ENCODE results near the gene ELOVL1.

ELOVL1 gene

DNA sequence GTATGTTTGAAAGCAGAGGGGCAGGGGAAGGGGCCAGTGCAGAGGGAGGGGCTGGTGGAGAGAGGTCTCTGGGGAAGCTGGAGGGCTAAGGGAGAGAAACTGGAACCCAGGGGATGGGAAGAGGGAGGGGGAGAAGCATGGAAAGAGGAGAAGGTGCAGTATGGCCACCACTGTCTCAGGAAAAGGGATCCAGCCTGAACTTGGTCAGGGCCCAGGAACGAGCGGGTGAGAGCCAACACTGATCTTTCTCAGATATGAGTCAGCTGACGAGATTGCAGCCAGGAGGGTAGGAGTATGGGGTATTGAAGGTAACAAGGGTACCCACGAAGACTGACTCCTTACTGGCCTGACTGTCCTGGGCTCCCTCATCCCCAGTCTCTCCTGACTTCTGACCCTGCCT is 49.0 kb downstream of the ELOVL1 start:
- Histone ChIP-seq H3K27me3 (replicated peaks; ENCODE audit: control insufficient read depth, insufficient read depth, low read length, poor library complexity, severe bottlenecking) (no peaks in the 10 kb centered on the region), H3K27ac (ENCODE audit: insufficient read depth, low read length, poor library complexity, severe bottlenecking) (no peak overlapping the region), H3K4me1 (ENCODE audit: control insufficient read depth, insufficient read depth, low read length, poor library complexity, severe bottlenecking) (no peaks in the 10 kb centered on the region), H3K4me3 (ENCODE audit: insufficient read depth, low read depth, low read length, poor library complexity, severe bottlenecking) (no peak overlapping the region), H3K36me3 (ENCODE audit: control insufficient read depth, insufficient read depth, low read length) (no peaks in the 10 kb centered on the region), H3K9me3 (ENCODE audit: control insufficient read depth, low read length) (no peaks in the 10 kb centered on the region)
- DNase-seq = no peak

DNA sequence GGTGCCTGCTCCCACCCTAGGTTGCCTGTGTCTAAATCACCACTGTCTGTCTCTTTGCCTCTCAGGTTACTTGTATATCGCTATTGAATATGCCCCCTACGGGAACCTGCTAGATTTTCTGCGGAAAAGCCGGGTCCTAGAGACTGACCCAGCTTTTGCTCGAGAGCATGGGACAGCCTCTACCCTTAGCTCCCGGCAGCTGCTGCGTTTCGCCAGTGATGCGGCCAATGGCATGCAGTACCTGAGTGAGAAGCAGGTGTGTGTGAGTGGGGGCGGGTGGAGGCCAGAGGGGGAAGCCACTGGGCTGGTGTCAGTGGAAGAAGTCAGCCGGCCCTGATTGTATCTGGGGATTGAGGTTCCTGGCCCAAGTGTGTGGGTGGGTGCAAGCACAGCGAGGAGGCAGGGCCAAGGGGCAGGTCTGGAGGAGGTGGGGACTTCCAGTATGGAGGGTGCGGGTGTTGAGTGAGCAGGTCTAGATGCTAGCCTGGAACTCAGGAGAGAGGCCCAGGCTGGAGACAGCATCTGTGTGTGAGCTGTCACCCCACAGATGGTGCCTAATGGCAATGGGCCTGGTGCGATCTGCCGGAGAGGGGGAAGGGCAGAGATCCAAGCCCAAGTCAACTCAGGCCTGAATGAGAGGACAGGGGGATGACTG is 49.9 kb downstream of the ELOVL1 start:
- Histone ChIP-seq H3K9me3 (ENCODE audit: control insufficient read depth, low read length) (no peaks in the 10 kb centered on the region), H3K27ac (ENCODE audit: insufficient read depth, low read length, poor library complexity, severe bottlenecking) (no peak overlapping the region), H3K36me3 (ENCODE audit: control insufficient read depth, insufficient read depth, low read length) (no peaks in the 10 kb centered on the region), H3K4me3 (ENCODE audit: insufficient read depth, low read depth, low read length, poor library complexity, severe bottlenecking) (no peak overlapping the region), H3K27me3 (replicated peaks; ENCODE audit: control insufficient read depth, insufficient read depth, low read length, poor library complexity, severe bottlenecking) (no peaks in the 10 kb centered on the region), H3K4me1 (ENCODE audit: control insufficient read depth, insufficient read depth, low read length, poor library complexity, severe bottlenecking) (no peaks in the 10 kb centered on the region)
- no peak for DNase-seq

DNA sequence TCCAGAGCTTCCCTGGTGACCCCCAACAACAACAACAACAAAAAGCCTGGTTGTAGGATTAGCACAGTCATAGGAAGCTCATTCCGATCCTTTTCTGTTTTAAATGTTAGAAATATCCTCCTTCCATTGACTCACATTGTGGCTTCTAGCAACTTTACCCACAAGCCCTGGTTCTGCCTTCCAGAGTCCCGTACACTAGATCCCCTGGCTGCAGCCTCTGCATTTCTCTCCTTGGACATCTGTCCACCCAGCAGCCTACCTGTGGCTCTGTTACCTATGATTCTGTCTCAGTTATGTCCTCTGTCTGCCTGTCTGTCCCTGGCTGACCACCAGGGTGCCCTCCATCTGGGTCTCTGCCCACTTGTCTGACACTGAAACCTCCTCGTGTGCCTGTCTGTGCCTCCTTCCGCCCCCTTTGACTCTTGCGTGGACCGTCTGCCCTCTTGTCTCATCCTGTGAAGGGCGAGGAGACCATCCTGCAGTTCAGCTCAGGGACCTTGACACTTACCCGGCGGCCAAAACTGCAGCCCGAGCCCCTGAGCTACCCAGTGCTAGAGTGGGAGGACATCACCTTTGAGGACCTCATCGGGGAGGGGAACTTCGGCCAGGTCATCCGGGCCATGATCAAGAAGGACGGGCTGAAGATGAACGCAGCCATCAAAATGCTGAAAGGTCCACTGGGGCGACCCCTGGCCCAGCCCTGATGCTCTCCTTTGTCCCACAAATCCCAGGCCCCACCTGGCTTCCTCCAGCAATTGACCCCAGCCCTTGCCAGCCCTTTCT is 50.9 kb downstream of the ELOVL1 start:
- H3K9me3 ChIP-seq (ENCODE audit: control insufficient read depth, low read length) = no peaks in the 10 kb centered on the region
- no peak for DNase-seq
- H3K36me3 ChIP-seq (ENCODE audit: control insufficient read depth, insufficient read depth, low read length) = no peaks in the 10 kb centered on the region

GRCh38 chr1:43315963-43316737 is 51.7 kb downstream of the ELOVL1 start:
- Histone ChIP-seq H3K27me3 (replicated peaks; ENCODE audit: control insufficient read depth, insufficient read depth, low read length, poor library complexity, severe bottlenecking) (no peaks in the 10 kb centered on the region), H3K4me1 (ENCODE audit: control insufficient read depth, insufficient read depth, low read length, poor library complexity, severe bottlenecking) (no peaks in the 10 kb centered on the region), H3K27ac (ENCODE audit: insufficient read depth, low read length, poor library complexity, severe bottlenecking) (no peak overlapping the region), H3K4me3 (ENCODE audit: insufficient read depth, low read depth, low read length, poor library complexity, severe bottlenecking) (no peak overlapping the region), H3K9me3 (ENCODE audit: control insufficient read depth, low read length) (no peaks in the 10 kb centered on the region), H3K36me3 (ENCODE audit: control insufficient read depth, insufficient read depth, low read length) (no peaks in the 10 kb centered on the region)
- DNase-seq = no peak

More for the DNA sequence above, 50.9 kb downstream of the ELOVL1 start:
- no peaks in the 10 kb centered on the region for H3K4me1 ChIP-seq (ENCODE audit: control insufficient read depth, insufficient read depth, low read length, poor library complexity, severe bottlenecking)
- H3K27me3 ChIP-seq (replicated peaks; ENCODE audit: control insufficient read depth, insufficient read depth, low read length, poor library complexity, severe bottlenecking) = no peaks in the 10 kb centered on the region
- no peak overlapping the region for H3K27ac ChIP-seq (ENCODE audit: insufficient read depth, low read length, poor library complexity, severe bottlenecking)
- H3K4me3 ChIP-seq (ENCODE audit: insufficient read depth, low read depth, low read length, poor library complexity, severe bottlenecking) = no peak overlapping the region

DNA sequence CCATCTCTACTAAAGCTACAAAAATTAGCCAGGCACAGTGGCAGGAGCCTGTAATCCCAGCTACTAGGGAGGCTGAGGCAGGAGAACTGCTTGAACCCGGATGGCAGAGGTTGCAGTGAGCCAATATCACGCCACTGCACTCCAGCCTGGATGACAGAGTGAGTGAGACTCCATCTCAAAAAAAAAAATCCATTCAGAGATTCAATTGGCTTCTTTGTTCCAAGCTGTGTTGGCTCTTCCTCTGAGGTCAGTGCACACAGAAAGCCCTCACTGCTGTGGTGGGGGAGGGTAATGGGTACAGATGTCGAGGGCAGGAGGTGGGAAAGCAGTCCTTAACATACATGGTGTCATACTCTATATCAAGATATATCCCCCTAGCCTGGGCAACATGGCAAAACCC is 52.3 kb downstream of the ELOVL1 start:
- no peaks in the 10 kb centered on the region for H3K9me3 ChIP-seq (ENCODE audit: control insufficient read depth, low read length)
- H3K4me3 ChIP-seq (ENCODE audit: insufficient read depth, low read depth, low read length, poor library complexity, severe bottlenecking) = no peak overlapping the region
- H3K27ac ChIP-seq (ENCODE audit: insufficient read depth, low read length, poor library complexity, severe bottlenecking) = no peak overlapping the region
- H3K4me1 ChIP-seq (ENCODE audit: control insufficient read depth, insufficient read depth, low read length, poor library complexity, severe bottlenecking) = no peaks in the 10 kb centered on the region
- no peaks in the 10 kb centered on the region for H3K27me3 ChIP-seq (replicated peaks; ENCODE audit: control insufficient read depth, insufficient read depth, low read length, poor library complexity, severe bottlenecking)
- no peak for DNase-seq
- H3K36me3 ChIP-seq (ENCODE audit: control insufficient read depth, insufficient read depth, low read length) = no peaks in the 10 kb centered on the region

DNA sequence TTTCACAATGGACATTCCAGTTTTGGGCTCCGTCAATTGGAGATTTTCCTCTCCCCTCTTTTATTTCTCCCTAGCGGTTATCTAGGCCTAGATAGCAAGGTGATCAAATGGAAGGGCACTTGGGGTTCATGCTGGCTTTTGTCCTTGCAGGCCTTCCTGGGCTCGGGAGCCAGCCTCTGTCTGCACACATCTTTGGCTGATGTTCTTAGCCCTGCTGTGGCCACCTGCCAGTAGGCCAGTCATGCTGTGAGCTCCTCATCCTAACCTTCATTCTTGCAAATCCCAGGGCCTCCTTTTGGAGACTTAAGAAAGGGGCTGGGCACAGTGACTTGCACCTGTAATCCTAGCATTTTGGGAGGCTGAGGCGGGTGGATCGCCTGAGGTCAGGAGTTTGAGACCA is 53.6 kb downstream of the ELOVL1 start:
- no peak overlapping the region for H3K27ac ChIP-seq (ENCODE audit: insufficient read depth, low read length, poor library complexity, severe bottlenecking)
- no peaks in the 10 kb centered on the region for H3K4me1 ChIP-seq (ENCODE audit: control insufficient read depth, insufficient read depth, low read length, poor library complexity, severe bottlenecking)
- no peaks in the 10 kb centered on the region for H3K9me3 ChIP-seq (ENCODE audit: control insufficient read depth, low read length)
- no peaks in the 10 kb centered on the region for H3K27me3 ChIP-seq (replicated peaks; ENCODE audit: control insufficient read depth, insufficient read depth, low read length, poor library complexity, severe bottlenecking)
- H3K36me3 ChIP-seq (ENCODE audit: control insufficient read depth, insufficient read depth, low read length) = no peaks in the 10 kb centered on the region
- H3K4me3 ChIP-seq (ENCODE audit: insufficient read depth, low read depth, low read length, poor library complexity, severe bottlenecking) = no peak overlapping the region
- DNase-seq = no peak

DNA sequence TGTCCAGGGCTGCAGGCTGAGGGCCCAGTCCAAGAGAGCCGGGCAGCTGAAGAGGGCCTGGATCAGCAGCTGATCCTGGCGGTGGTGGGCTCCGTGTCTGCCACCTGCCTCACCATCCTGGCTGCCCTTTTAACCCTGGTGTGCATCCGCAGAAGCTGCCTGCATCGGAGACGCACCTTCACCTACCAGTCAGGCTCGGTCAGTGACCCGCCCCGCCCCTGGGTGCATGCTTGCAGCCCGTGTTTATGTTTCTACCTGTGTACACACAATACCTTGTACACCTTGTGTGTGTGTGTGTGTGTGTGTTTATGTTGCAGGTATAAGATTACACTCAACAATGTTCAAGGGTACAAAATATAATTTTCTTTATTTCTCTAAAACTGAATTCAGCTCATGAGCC is 54.0 kb downstream of the ELOVL1 start:
- Histone ChIP-seq H3K27ac (ENCODE audit: insufficient read depth, low read length, poor library complexity, severe bottlenecking) (no peak overlapping the region), H3K4me1 (ENCODE audit: control insufficient read depth, insufficient read depth, low read length, poor library complexity, severe bottlenecking) (no peaks in the 10 kb centered on the region)

More for the DNA sequence above, 54.0 kb downstream of the ELOVL1 start:
- Histone ChIP-seq H3K9me3 (ENCODE audit: control insufficient read depth, low read length) (no peaks in the 10 kb centered on the region), H3K36me3 (ENCODE audit: control insufficient read depth, insufficient read depth, low read length) (no peaks in the 10 kb centered on the region), H3K27me3 (replicated peaks; ENCODE audit: control insufficient read depth, insufficient read depth, low read length, poor library complexity, severe bottlenecking) (no peaks in the 10 kb centered on the region), H3K4me3 (ENCODE audit: insufficient read depth, low read depth, low read length, poor library complexity, severe bottlenecking) (no peak overlapping the region)
- DNase-seq = no peak
